Sciatic nerve (tissue), 2 donors: ENCODE data around the gene OR10J1. TPM values are rescaled to one million over a fixed set of nuclear protein-coding genes. Genes with fewer than 3 reads are reported as not detected.
"Not testable (repeated sequence)": the region's sequence is repeated elsewhere in the genome, so short reads cannot be mapped to it uniquely, and the experiment has no call there.

ENCODE experiments used
- ATAC-seq: fragments of 200-7000 bp; cut with Tn5 transposase; one replicate; pipeline ENCODE4 v1.9.1; 2020; ENCODE audit warnings: mild to moderate bottlenecking, moderate library complexity
- DNase-seq: peaks from one replicate; pipeline ENCODE4 v3.0.0-alpha.2; 2020; ENCODE audit warnings: low spot score
- intact Hi-C: fragments of 100-400 bp; cut with DNase I; formaldehyde crosslinking; loops from one replicate; pipeline ENCODE4 v1.14.2; 2022
- total RNA-seq: library from RNA; stranded (reverse); fragmentation: NEBNext Ultra II Directional; extraction: Animal tissue kit (Norgen Biotek cat#: 25700); gene quantifications from one replicate; pipeline ENCODE4 v1.2.1, GENCODE V29; 2021
- donor health status: DM: no; HTN: no; CAD: no.
- donor health status: DM: no; HTN: no; CAD: no.

Gene OR10J1, protein sequence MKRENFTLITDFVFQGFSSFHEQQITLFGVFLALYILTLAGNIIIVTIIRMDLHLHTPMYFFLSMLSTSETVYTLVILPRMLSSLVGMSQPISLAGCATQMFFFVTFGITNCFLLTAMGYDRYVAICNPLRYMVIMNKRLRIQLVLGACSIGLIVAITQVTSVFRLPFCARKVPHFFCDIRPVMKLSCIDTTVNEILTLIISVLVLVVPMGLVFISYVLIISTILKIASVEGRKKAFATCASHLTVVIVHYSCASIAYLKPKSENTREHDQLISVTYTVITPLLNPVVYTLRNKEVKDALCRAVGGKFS
- total RNA-seq: not detected

DNA sequence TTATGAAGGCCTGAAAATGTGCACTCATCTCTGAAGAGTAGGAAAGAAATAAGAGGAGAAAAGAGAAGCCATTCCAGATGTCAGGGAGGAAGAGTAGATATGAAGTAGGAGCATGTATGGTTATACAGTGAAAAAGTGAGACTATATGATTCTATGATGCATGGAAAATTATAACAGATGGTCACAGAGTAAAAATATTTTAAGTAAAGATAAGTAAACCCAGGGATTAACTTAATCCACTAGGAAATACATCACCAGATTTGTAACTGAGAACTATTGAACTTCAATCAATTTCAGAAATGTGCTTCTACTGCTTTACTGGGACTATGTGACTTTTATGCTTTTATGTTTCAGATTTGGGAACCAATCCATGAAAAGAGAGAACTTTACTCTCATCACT, at the start of gene OR10J1:
TSS of gene OR10J1 (plus strand) at position 301 of the 400 bp plus-strand sequence. CDS start at position 371, 70 bp downstream.
- ATAC-seq: no peak
- intact Hi-C loops: no loop called here

DNA sequence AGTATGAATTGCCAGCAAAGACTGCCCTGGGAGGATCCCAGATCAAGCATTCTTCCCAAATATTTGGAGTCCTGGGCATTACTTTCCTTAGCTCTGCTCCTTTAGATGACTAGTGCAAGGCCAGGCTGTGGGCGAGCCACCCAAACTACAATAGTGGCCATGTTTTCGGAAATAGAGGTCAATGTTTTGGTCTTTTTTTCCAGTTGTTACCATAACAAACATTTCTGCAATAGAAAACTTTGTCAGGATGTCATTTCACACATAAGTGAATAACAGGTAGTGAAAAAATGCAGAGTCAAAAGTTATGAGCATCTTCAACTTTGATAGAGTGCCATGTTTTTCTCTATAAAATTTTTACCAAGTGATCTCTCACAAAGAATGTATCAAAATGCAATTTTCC, 32.7 kb upstream of the OR10J1 start:
- intact Hi-C loops: no loop called here
- DNase-seq (no peak), ATAC-seq (no peak)

More for the DNA sequence above, at the start of gene OR10J1:
- DNase-seq: no peak

DNA sequence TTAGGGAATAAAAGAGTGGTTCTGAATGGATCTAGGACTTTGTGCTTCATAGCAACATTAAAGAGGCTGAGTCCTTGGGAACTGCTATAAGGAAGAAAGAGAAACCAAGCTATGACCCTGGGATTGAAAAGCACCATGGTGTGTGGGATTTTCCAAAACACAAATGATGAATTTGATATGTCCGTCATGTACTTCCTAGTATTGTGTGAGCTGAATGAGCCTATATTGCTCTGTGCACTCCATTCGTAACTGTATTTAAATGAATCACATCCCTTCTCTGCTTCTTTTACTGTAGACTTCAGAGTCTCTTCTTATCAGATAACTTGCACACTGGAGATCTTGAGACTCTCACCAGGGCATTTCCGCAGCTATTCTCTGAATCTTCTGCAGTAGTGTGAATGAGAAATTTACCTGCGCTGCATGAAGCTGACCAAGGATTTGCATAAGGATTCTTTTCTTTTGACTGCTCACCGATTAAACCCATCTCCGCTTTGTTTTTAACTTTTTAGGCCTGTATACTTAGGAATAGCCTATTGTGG, 30.6 kb upstream of the OR10J1 start:
- DNase-seq (no peak), ATAC-seq (no peak)
- intact Hi-C loops: no loop called here

DNA sequence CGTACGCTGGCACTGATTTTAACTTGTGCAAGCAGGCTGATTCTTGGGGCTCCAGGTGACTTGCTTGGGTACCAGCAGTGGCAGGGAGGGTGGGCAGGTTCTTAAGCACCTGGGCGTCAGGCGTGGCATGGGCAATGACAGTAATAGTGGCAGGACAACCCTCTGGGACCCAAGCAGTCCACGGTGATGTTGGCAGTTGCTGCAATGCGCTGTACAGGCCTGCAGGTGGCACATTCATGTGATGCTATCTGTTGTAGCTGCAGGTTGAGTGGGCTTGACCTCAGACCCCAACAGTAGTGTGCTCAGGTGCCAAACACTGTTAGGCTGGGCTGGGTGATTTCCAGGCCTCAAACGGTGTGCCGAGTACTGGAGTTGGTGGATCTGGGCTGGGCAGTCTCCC, 17.7 kb upstream of the OR10J1 start:
- intact Hi-C loops: no loop called here
- ATAC-seq: no peak
- DNase-seq: no peak

DNA sequence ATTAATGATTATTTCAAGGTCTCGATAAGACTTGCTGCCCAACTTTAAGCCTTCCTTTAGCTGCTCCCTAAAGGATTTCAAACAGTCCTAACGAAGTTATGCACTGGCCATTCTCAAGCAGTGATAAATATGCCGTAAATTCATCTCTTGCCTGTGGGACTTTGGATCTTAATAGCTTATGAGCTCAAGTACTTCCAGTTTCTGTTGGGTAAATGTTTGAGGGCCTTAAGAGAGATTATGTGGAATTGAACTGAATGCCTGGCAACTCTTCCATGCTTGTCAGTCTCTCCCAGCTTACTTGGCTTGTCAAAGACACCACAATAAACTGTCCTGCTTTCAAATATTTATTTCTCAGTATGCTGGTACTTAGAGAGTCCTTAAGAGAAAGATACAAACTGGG, 11.0 kb upstream of the OR10J1 start:
- ATAC-seq: no peak
- intact Hi-C loops: no loop called here
- DNase-seq: no peak

DNA sequence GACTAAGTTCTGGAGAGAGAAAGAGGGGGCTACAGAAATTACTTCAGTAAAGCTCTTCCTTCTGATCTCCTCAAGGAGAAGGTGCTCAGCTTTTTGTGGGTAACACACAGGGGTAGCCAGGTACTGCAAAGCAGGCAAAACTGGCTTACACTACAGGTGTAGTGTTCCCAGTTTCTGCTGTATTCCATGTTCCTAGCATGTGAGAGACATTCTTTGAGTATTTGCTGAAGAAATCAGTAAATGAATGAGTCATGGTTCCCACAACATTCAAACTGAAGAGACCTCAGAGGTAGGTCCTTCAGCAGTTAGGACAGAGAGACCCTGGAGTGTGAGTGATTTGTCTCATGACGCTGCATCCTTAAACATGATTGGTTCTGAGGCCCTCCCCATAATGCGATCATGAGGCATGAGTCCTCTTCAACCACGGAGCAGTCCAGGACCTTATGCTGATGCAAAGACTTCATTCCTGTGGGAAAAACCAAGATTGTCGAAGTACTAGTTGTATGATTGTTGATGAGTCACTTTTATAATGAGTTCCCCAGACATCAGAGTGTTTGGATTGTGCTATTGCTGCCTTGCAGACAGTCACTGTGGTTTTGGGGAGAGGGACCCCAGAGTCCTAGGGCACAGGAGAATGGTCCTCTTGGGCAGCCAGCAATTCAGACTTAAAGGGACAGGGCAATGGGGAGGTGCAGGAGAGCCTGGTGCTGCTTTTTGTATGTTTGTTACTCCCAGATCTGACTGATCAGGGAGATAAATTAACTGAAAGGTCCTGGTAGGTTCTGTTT, 10.3 kb upstream of the OR10J1 start:
- intact Hi-C loops: no loop called here
- no peak for ATAC-seq

DNA sequence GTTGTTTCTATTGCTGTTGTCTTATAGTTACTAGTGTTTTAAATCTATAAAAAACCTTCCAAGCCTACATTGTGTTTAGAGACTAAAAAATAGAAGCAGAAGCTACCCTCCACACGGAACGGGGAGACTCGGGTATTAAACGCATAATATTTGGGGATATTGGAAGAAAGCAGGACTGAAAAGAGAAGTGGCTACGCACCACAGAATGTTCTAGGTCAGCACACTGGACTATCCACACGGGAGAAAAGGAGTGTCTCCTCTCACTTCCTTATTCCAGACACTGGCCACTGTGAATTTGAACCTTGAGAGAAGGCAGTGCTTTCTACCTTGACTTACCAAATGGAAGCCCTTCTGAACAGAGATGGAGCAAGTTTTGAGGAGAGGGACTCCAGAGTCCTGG, 8.5 kb upstream of the OR10J1 start:
- DNase-seq: no peak
- peak; percentile 55 for ATAC-seq
- intact Hi-C loops: no loop called here

More for the DNA sequence above, 10.3 kb upstream of the OR10J1 start:
- no peak for DNase-seq

DNA sequence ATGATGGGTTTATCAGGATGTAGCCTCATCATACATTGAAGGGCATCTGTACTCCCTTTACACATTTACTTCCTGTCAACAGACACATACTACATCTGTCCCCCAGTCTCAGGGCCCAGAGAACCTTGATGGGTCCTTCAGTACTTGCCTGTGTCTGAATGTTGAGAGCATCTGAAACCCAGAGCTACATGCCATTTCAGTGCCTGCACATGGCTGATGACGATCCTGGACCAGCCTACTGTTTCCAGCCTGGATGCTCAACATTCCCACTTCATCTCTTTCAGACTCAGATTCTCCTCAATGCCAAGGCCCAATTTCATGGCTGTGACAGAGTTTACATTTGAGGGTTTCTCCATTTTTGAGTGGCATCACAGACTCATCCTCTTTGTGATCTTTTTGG, 7.6 kb upstream of the OR10J1 start, which contains the start of gene OR10J4:
TSS of gene OR10J4 (plus strand) at position 301 of the 400 bp plus-strand sequence.
- DNase-seq (no peak), ATAC-seq (no peak)
- intact Hi-C loops: no loop called here

DNA sequence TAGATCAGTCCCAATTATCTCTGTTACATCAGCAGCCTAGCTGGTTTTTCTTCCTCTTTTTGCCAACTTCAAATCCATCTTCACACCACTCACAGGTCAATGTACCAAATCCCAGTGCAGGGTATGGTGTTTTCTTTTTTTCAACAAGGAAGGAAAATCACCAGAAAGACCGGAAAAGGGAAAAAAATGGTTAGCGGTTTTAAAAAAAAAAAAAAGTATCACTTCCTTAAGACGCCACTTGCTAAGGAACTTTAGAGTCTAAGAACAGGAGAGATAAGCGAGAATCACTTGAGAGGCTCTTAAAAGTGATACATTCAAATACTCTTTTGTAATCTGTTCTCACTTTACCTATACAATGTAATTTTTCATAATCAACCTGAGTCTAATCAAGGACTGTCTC, 3.1 kb upstream of the OR10J1 start:
- DNase-seq (no peak), ATAC-seq (no peak)
- intact Hi-C loops: no loop called here

DNA sequence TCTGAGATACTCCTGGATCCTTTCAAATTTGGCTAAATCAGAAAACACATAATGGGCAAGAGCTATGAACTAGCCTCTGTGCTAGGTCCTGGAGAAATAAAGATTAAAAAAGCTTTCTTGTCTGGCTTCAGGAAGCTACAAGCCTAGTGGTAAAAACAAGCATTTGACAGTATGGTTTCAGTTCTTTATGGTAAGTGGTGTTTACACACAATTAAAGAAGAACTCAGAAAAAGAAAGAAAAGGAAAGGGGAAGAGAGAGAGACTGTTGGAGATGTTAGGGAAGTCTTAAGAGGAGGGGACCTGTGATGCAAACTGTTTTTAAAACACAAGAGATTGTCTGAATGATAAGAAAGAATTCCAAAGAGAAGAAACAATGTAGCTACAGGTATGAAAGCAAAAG, 1.8 kb downstream of the OR10J1 start:
- ATAC-seq: no peak
- no peak for DNase-seq
- intact Hi-C loops: no loop called here

DNA sequence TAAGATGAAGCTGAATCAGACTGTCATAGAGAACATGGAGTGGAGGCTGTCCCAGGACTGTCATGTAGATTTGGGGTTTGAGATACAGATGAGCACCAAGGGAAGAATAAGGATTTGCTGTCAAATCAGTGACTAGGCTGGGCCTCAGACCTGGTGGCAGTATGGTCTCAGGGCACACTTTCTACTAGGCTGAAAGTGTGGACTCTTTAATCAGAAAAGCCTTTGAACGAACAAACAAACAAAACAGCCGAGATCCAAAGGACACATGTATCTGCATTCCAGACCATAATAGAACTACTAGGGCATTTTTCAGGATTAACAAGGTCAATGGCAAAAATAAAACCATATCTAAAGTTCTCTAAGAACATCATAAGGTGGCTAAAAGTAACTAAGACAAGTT, 2.9 kb downstream of the OR10J1 start:
- ATAC-seq (no peak), DNase-seq (no peak)
- intact Hi-C loops: no loop called here

DNA sequence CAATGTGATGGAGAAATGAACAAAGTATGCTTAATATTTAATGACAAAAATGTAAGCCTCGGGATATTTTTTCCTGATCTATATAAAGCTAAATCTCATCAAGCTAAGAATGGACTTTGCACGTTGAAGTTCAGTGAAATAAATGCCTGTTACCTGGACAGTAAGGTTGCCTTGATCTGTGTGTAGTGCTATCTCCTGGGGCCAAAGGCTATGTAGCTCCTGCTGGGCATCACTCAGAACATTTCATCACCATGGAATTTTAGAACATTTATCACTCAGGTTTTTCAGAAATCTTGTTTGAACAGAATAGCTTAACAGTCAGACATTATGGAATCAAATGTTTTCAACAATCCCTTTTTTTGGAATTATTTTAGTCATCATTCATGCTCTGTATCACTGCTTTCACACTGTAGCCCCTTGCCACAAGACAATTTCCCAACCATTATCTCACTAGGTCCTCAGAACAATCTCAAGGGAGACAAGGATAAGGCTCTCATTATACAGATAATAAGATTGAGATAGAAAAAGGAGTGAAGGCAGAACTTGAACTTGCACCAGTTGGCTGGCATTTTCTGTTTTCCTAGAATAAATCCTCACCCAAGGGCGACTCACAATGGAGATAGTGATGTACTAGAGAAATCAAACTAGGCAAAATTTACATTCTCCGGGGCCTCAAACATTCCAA, 3.7 kb downstream of the OR10J1 start:
- intact Hi-C loops: no loop called here
- DNase-seq (no peak), ATAC-seq (no peak)

DNA sequence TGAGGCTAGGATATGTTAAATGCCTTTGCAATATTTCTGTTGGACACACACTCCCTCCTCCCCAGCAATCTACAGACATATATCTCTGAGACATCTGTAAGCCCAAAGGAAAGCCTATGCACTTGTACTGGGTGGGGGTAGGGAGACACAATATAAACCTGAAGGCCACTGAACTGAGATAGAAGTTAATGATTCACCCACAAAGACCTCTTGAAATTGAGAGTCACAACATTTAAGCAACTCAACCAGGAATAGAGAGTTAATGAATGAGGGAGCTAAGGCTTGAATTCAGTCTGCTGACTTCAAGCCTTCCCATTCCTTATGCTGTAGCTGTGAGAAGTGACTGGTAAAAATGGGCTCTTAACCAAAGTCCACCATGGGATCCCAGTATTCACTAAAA, 5.0 kb downstream of the OR10J1 start:
- intact Hi-C loops: no loop called here
- DNase-seq (no peak), ATAC-seq (no peak)

DNA sequence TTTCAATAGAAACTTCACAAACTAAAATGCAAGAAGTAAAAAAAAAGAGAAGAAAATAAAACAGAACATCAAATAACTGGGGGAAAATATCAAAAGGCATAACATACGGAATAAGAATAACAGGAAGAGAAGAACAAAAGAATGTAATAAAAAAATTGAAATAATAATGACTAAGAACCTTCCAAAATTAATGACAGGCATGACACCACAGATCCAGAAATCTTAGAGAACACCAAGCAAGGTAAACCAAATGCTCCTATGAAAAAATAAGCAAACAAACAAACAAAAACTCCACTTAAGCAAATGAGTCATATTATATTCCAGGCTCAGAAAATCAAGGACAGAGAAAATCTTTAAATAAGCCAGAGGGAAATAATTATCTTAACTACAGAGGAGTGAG, 8.7 kb downstream of the OR10J1 start:
- DNase-seq: no peak
- intact Hi-C loops: no loop called here

DNA sequence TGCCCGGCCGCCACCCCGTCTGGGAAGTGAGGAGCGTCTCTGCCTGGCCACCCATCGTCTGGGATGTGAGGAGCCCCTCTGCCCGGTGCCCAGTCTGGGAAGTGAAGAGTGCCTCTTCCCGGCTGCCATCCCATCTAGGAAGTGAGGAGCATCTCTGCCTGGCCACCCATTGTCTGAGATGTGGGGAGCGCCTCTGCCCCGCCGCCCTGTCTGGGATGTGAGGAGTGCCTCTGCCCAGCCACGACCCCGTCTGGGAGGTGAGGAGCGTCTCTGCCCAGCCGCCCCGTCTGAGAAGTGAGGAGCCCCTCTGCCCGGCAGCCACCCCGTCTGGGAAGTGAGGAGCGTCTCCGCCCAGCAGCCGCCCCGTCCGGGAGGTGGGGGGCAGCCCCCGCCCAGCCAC, 10.1 kb downstream of the OR10J1 start:
- intact Hi-C loops, ATAC-seq, DNase-seq: not testable (repeated sequence)

More for the DNA sequence above, 8.7 kb downstream of the OR10J1 start:
- ATAC-seq: no peak

DNA sequence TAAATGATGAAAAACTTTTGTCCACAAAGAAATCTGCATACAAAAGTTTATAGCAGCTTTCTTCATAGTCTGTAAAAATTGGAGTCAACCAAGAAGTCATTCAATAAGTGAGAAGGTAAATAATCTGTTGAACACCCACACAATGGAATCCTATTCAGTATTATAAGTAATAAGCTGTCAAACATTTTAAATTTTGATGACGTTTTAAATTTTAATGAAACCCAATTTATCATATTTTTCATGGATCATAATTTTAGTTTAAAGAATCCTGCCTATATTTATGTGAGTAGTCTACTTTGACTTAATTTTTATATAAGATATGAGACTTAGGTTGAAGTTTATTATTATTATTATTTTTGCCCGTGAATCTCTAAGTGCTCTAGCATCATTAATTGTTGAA, 20.0 kb downstream of the OR10J1 start:
- intact Hi-C loops: no loop called here
- no peak for DNase-seq
- no peak for ATAC-seq

DNA sequence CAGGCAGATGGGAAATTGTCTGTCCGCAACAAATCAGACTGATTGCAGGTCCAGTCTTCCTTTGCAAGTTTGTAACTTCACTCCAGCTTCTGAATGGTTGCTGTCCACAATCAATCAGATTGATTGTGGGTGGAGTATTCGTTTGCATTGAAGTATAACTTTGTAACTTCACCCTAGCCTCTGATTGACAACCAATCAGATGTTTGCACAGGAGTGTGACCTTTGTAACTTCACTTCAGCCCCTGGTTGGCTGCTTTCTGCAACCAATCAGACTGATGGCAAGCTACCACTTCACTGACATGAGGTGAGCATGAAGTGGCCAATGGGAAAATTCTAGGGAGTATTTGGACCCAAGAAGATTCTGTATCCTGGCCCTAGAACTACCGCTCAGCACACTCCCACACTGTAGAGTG, 25.7 kb downstream of the OR10J1 start:
- intact Hi-C loops: no loop called here
- ATAC-seq: no peak

DNA sequence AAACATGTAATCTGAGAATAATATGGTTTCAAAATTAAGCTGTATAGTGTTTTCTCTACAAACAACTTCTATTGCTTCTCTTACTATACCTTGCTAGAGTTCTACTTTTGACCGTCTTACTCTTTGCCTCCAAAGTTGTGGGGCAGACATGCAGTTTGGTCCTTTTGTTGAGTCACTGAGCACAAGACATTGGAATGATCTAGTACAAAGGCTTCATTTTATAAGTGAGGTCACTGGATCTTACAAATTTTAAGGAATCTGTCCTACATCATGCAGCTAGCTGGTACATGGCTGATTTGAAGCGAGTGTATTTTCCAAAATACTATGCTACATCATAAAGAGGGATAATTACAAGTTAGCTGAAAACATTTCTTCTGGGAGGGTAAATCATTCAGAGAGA, 28.8 kb downstream of the OR10J1 start:
- intact Hi-C loops: no loop called here
- no peak for ATAC-seq
- no peak for DNase-seq

More for the DNA sequence above, 25.7 kb downstream of the OR10J1 start:
- no peak for DNase-seq

DNA sequence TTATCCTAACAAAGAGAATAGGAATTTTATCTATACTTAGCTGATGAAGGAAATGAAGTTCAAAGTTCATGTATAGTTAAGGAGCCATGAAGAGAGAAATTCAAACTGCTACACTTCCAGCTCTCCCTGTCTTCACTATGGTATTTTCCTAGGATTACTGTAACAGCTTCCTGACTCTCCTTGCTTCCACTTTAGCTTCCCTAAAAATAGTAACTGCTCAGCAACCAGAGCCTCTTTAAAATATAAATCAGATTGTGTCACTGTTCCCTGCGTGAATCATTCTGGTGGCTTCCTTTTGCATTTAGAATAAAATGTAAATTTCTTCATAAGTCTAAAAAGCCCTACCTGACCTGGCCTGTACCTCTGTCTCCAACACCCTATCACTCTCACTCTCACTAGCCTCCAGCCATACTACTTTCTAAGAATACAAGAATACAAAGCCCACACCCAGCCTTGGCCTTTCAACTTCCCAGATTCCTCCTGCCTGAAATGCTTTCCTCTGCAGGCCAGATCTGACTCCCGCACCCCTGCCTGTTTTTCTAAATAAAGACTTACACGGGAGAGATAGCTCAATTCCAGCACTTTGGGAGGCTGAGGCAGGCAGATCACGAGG, 30.5 kb downstream of the OR10J1 start:
- intact Hi-C loops: no loop called here
- ATAC-seq (no peak), DNase-seq (no peak)
